GM21360 (cell line): ENCODE measurements around the gene TRIM4.
"Not testable (repeated sequence)": the region's sequence is repeated elsewhere in the genome, so short reads cannot be mapped to it uniquely, and the experiment has no call there.

Source experiments
- ATAC-seq: cut with Tn5 transposase; IDR thresholded peaks from one replicate; pipeline ENCODE4 v1.9.1; 2021; ENCODE audit warnings: mild to moderate bottlenecking, moderate library complexity; ENCODE audit not compliant: unreplicated experiment

Gene TRIM4

GRCh38 chr7:99923200-99923599 is 3.9 kb upstream of the TRIM4 start:
- no peak for ATAC-seq

GRCh38 chr7:99920149-99920548 is 819 bp upstream of the TRIM4 start:
- ATAC-seq: no peak

GRCh38 chr7:99919814-99920112 is 433 bp upstream of the TRIM4 start:
- no peak for ATAC-seq

- ATAC-seq: no peak
These were observed 8.4 kb downstream of the TRIM4 start for GRCh38 chr7:99910976-99911375.

GRCh38 chr7:99901581-99901980 is 17.7 kb downstream of the TRIM4 start:
- ATAC-seq: no peak

GRCh38 chr7:99899830-99900519 is 19.4 kb downstream of the TRIM4 start:
- ATAC-seq: no peak

- ATAC-seq: no peak
These were observed 20.5 kb downstream of the TRIM4 start for GRCh38 chr7:99898836-99899235.

- no peak for ATAC-seq
These were observed 21.3 kb downstream of the TRIM4 start for GRCh38 chr7:99898023-99898357.

GRCh38 chr7:99897322-99898022 is 21.9 kb downstream of the TRIM4 start:
- no peak for ATAC-seq

GRCh38 chr7:99894738-99895137 is 24.6 kb downstream of the TRIM4 start:
- ATAC-seq: no peak

GRCh38 chr7:99893280-99893679 is 26.1 kb downstream of the TRIM4 start:
- ATAC-seq: no peak

- ATAC-seq: not testable (repeated sequence)
These were observed 29.0 kb downstream of the TRIM4 start for GRCh38 chr7:99890348-99890747.

- ATAC-seq: not testable (repeated sequence)
These were observed 31.0 kb downstream of the TRIM4 start for GRCh38 chr7:99888366-99888765.

- ATAC-seq: no peak
These were observed 38.0 kb downstream of the TRIM4 start for GRCh38 chr7:99881370-99881769.

- ATAC-seq: no peak
These were observed 42.4 kb downstream of the TRIM4 start, which contains the start of gene OR2AE1 for GRCh38 chr7:99876933-99877332. Gene OR2AE1 (minus strand): TSS chr7:99877033. CDS start chr7:99877033, 0 bp downstream.

GRCh38 chr7:99876491-99876890 is 42.8 kb downstream of the TRIM4 start:
- ATAC-seq: no peak

- no peak for ATAC-seq
These were observed 51.1 kb downstream of the TRIM4 start for GRCh38 chr7:99868246-99868645.

- ATAC-seq: not testable (repeated sequence)
These were observed 51.9 kb downstream of the TRIM4 start for GRCh38 chr7:99867477-99867876.

- no peak for ATAC-seq
These were observed 55.4 kb downstream of the TRIM4 start for GRCh38 chr7:99863847-99864440.

GRCh38 chr7:99860281-99861127 is 58.8 kb downstream of the TRIM4 start:
- no peak for ATAC-seq

- no peak for ATAC-seq
These were observed 64.1 kb downstream of the TRIM4 start for GRCh38 chr7:99855236-99855635.
